Heart right ventricle (tissue), 16 donors: Measurements from ENCODE around the gene MPI. TPM values are rescaled to one million over a fixed set of nuclear protein-coding genes. Genes with fewer than 3 reads are reported as not detected.

Experiments used
- ATAC-seq, 8 donors: fragments of 200-7000 bp; cut with Tn5 transposase; one replicate each; pipeline ENCODE4 v1.9.1; 2020; ENCODE audit warnings: mild to moderate bottlenecking in 8 of 8, moderate library complexity in 8 of 8, moderate number of reproducible peaks in 1 of 8
- DNase-seq, 2 donors: peaks; one replicate each; pipeline ENCODE4 v3.0.0-alpha.2; 2020
- H3K27ac ChIP-seq, 10 donors: fragments of 200-600 bp; sonication (generic) in 2 of 10; one replicate each; pipeline versions ENCODE4 v1.5.0 to v1.8.0; 2020 to 2022; ENCODE audit warnings: mild to moderate bottlenecking in 3 of 10
- H3K27me3 ChIP-seq, 7 donors: fragments of 200-600 bp; one replicate each; pipeline ENCODE4 v1.8.0; 2021 to 2022; ENCODE audit warnings: mild to moderate bottlenecking in 2 of 7
- H3K36me3 ChIP-seq, 9 donors: fragments of 200-600 bp; sonication (generic) in 1 of 9; one replicate each; pipeline versions ENCODE4 v1.5.0 to v1.8.0; 2020 to 2022; ENCODE audit warnings: mild to moderate bottlenecking in 2 of 9
- H3K4me1 ChIP-seq, 9 donors: fragments of 200-600 bp; sonication (generic) in 1 of 9; one replicate each; pipeline versions ENCODE4 v1.5.0 to v1.8.0; 2020 to 2022; ENCODE audit warnings: mild to moderate bottlenecking in 4 of 9
- H3K4me3 ChIP-seq, 10 donors: fragments of 200-600 bp; sonication (generic) in 2 of 10; one replicate each; pipeline versions ENCODE4 v1.5.0 to v1.8.0; 2020 to 2022; ENCODE audit warnings: mild to moderate bottlenecking in 7 of 10, moderate library complexity in 2 of 10
- H3K9me3 ChIP-seq, 11 donors: fragments of 200-600 bp in 10 of 11; sonication (generic) in 2 of 11; one replicate each; pipeline versions ENCODE4 v1.5.0 to v1.8.0; 2013 to 2022; ENCODE audit warnings: mild to moderate bottlenecking in 2 of 11, control low read depth in 1 of 11, moderate library complexity in 1 of 11
- CTCF ChIP-seq, 9 donors: fragments of 200-600 bp; sonication (generic) in 2 of 9; IDR thresholded peaks; one replicate each; pipeline versions ENCODE4 v1.5.0 to v1.8.0; 2021 to 2022; ENCODE audit warnings: antibody characterized with exemption in 9 of 9, mild to moderate bottlenecking in 5 of 9, moderate library complexity in 1 of 9
- WGBS, 2 donors: extraction: QIAGEN DNeasy Blood & Tissue Kit; methylation state at CpG; one replicate each; pipeline ENCODE4 v1.1.7; 2013; ENCODE audit warnings: inconsistent platforms in 1 of 2; 5-methylcytosine and 5-hydroxymethylcytosine counted together
- intact Hi-C, 10 donors: fragments of 100-400 bp; cut with DNase I; formaldehyde crosslinking; loops; one replicate each; pipeline versions ENCODE4 v1.11.1 to v1.14.2; 2022
- polyA plus RNA-seq, 2 donors: library from polyadenylated mRNA; stranded (reverse); fragments of 200-250 nt; gene quantifications; one replicate each; pipeline ENCODE4 v1.2.3, GENCODE V29; 2013
- total RNA-seq, 10 donors: library from RNA; stranded (reverse); fragmentation: NEBNext Ultra II Directional in 3 of 10; extraction: Animal tissue kit (Norgen Biotek cat#: 25700) in 3 of 10; gene quantifications; one replicate each; pipeline versions ENCODE4 v1.2.1 to v1.2.4, GENCODE V29; 2021 to 2023
- donor health status: Arrhythmogenic right ventricular cardiomyopathy.
- donor health status: ischemic (EF 13 %, LVEDD 7.1; RV severe dilation, severe dysfunction).
- donor health status: healthy with polysubstance abuse.
- donor health status: DM: no; HTN: yes; CAD: no.
- donor health status: DM: no; HTN: no; CAD: no.
- donor health status: ischemic (EF 25% LVEDD 6.9; RV normal size, moderate dysfunction).
- donor health status: ischemic (EF 25% LVEDD 5.7; RV mildly dilated, moderate dysfunction).
- donor health status: healthy.
- donor health status: DM: yes; HTN: yes; CAD: no.
- donor health status: Ischemic cardiomyopathy.
- donor health status: ischemic (EF 35%, LVEDD 5.7; RV mildly dilated, moderate dysfunction).
- donor health status: nonischemic (EF 11% LVEDD 7.7; RV severe dilation, severe dysfunction).
- donor health status: DM: yes; HTN: yes; CAD: no.
- donor health status: PGD.
- donor health status: ischemic (EF 29% LVEDD 5.4; RV normal size, mild dysfunction).
- donor health status: nonischemic (EF 23%, LVEDD 6.1; RV moderate dilation, normal function).

MPI gene
- total and polyA plus RNA-seq, 12 donors: 24.4 to 86.4 (median 54.5) TPM

- peaks cover 0 to 41% (median 27%) of the 10 kb centered on the region in 9 donors for H3K36me3 ChIP-seq
- H3K4me1 ChIP-seq: peaks cover 4 to 48% (median 42%) of the 10 kb centered on the region in 9 donors
- H3K4me3 ChIP-seq: no peak overlapping the region
- no peak for TF ChIP-seq CTCF (IDR thresholded peaks at IDR 0.05)
- ATAC-seq (no peak), DNase-seq (no peak)
- H3K27ac ChIP-seq: no peak overlapping the region
- 96 to 98% methylated on average over 1 of the region's 1 CpG for WGBS, 2 donors
- no peaks in the 10 kb centered on the region for H3K27me3 ChIP-seq
- intact Hi-C loops: no loop called here
- no peaks in the 10 kb centered on the region for H3K9me3 ChIP-seq
These were observed 33.3 kb upstream of the MPI start for GRCh38 chr15:74856537-74856936.

- DNase-seq: no peak
- Histone ChIP-seq H3K27me3 (no peaks in the 10 kb centered on the region), H3K9me3 (no peaks in the 10 kb centered on the region), H3K4me3 (no peak overlapping the region), H3K27ac (no peak overlapping the region), H3K36me3 (peaks cover 0 to 34% (median 21%) of the 10 kb centered on the region in 9 donors), H3K4me1 (peaks cover 4 to 48% (median 42%) of the 10 kb centered on the region in 9 donors)
- intact Hi-C loops: no loop called here
- 41 to 51% methylated on average over 5 of the region's 5 CpGs for WGBS, 2 donors
- ATAC-seq: peak in 5 of 8 donors; percentile 49 to 56 (median 52)
- TF ChIP-seq CTCF (IDR thresholded peaks at IDR 0.05): no peak
These were observed 32.7 kb upstream of the MPI start for GRCh38 chr15:74857082-74857655.

GRCh38 chr15:74857671-74858368 lies 32.0 kb upstream of the MPI start:
- Histone ChIP-seq H3K4me3 (no peak overlapping the region), H3K27me3 (no peaks in the 10 kb centered on the region), H3K36me3 (peaks cover 0 to 28% (median 16%) of the 10 kb centered on the region in 9 donors), H3K27ac (peak overlapping the region in 1 of 10 donors; percentile 53), H3K9me3 (no peaks in the 10 kb centered on the region), H3K4me1 (peaks cover 4 to 48% (median 42%) of the 10 kb centered on the region in 9 donors)
- WGBS, 2 donors: 72 to 75% methylated on average over 9 of the region's 9 CpGs
- no peak for TF ChIP-seq CTCF (IDR thresholded peaks at IDR 0.05)
- DNase-seq: no peak
- ATAC-seq: peak in 1 of 8 donors; percentile 25
- intact Hi-C loops: no loop called here

- no peak for DNase-seq
- intact Hi-C loops: no loop called here
These were observed 31.5 kb upstream of the MPI start for GRCh38 chr15:74858369-74858740.

More at GRCh38 chr15:74858369-74858740, 31.5 kb upstream of the MPI start:
- no peak for TF ChIP-seq CTCF (IDR thresholded peaks at IDR 0.05)
- 75 to 82% methylated on average over 4 of the region's 4 CpGs for WGBS, 2 donors
- Histone ChIP-seq H3K9me3 (no peaks in the 10 kb centered on the region), H3K27ac (peak overlapping the region in 1 of 10 donors; percentile 53), H3K4me3 (no peak overlapping the region), H3K4me1 (peaks cover 4 to 48% (median 42%) of the 10 kb centered on the region in 9 donors), H3K27me3 (no peaks in the 10 kb centered on the region), H3K36me3 (peaks cover 0 to 23% (median 11%) of the 10 kb centered on the region in 9 donors)
- ATAC-seq: no peak
